NCI-H1048 (cell line): ENCODE results near the gene PHLDB1.
"Not testable (repeated sequence)": the region's sequence is repeated elsewhere in the genome, so short reads cannot be mapped to it uniquely, and the experiment has no call there.

Source experiments
- DNase-seq: peaks from one replicate; lab custom pipeline; 2025; lab: John Stamatoyannopoulos, UW

Gene PHLDB1

DNA sequence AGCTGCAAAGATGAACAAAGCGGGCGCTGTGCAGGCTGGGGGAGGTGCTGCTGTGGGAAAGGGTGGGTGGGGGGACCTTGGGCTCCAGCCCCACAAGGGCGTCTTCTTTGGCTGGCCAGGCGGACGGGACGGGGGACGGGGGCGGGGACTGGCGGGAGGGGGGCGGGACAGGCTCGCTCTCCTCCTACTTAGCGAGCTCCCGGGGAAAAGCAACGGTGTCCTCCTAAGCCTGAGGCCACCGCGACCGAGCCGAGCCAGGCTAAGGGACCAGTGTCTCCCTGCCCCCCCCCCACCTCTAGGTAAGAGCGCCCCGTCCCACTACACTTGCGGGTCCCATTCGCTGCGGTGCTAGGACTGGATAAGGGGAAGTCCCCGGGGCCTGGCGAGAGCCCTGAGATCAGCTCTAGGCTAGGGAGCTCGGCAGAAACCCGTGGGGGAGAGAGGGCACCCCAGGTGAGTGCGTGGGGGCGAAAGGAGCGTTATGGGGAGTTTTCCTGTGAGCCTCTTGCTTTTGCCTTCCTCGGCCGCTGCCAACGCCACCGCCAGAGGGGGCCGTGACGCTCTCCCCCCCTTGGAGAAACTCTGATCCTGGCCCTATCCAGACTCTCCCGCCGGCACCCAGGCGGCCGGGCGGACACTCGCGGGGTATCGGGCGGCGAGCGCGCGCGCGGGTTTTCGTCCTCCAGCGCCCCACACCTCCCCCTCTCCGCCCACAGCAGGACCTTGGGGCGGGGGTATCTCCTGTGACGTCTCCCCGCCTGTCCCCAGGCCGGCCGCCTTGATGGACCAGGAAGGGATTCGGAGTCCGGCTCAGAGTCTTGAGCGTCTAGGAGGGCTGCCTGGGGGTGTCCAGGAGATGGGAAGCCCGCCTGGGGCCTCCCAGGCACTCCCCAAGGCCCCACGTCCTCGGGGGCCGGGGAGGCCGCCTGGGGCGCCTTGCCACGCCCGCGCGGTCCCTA is at the start of gene PHLDB1:
PHLDB1 (plus strand) TSS at position 215 of the 959 bp plus-strand sequence. CDS start 6,222 bp downstream, outside the sequence.
- no peak for DNase-seq

- DNase-seq = no peak
Observed at GRCh38 chr11:118560806-118561205, 46.6 kb upstream of the PHLDB1 start.

DNA sequence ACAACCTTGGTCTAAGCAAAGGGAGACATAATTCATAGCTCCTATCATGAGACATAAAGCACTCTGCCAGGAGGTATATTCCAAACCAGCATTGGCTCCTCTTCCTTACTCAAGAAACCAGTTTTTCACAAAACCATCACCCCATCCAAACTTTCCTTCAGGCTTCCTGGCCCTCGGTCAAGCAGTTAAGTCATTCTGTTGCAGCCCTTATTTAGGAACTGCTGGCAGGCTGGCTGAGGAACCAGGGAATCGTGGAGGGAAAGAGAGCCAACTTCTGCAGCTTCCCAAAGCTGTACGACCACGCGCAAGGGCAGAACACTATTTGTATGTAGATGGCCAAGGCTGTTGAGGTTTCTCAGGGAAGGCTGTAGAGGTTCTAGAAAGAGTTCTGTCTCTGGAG is 42.4 kb upstream of the PHLDB1 start:
- DNase-seq = no peak

DNA sequence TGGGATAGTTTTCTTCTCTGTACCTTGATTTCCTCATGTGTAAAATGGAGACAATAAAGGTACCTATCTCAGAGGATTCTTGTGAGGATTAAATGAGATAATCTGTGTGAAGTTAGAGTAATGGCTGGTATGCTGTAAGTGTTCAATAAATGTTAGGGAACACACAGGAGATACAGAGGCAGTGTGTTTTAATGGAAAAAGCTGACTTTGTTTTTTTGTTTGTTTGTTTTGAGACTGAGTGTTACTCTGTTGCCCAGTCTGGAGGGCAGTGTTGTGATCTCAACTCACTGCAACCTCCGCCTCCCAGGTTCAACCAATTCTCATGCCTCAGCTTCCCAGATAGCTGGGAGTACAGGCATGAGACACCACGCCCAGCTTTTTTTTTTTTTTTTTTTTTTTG is 37.7 kb upstream of the PHLDB1 start:
- DNase-seq = no peak

GRCh38 chr11:118570787-118571186 is 36.6 kb upstream of the PHLDB1 start:
- DNase-seq = no peak

- not testable (repeated sequence) for DNase-seq
Observed at GRCh38 chr11:118571701-118572060, 35.7 kb upstream of the PHLDB1 start.

DNA sequence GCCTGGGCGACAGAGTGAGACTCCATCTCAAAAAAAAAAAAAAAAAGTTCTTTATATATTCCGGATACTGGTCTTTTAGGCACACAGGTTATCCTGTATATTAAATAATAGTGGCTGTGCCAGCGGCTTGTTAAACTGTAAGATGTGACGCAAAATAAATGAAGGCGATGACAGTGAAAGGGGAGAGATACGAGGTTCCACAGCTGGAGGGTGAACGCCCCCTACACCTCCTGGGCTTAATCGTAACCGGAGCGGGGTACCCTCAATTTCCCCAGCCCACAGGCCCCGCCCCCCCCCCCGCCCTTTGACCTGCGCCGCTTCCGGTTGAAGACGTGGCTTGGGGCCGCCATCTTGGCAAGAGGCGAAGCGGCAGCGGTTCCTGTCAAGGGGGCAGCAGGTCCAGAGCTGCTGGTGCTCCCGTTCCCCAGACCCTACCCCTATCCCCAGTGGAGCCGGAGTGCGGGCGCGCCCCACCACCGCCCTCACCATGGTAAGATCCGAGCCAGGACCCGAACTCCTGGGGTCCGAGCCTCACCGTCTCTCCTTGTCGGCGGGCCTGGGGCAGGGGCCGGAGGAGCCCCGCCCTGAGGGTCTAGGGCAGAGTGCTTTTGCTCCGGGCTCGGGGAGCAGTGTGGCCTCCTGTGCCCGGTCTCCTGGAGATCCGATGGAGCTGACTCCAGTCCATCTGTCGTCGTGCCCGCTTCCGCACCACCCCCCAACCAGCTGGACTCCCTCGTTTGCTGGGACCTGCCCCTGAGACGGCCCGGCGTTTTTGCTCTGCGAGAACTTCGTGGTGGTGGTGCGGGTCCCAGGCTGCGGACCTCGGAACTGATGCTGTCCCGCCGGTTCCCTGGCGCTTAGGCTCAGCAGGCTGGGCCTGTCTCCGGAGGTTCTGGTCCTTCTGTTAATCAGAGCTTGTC is 35.1 kb upstream of the PHLDB1 start, which contains the start of gene ARCN1:
ARCN1 (plus strand) TSS at position 349 of the 920 bp plus-strand sequence; CDS start at position 488, 139 bp downstream.
- no peak for DNase-seq

GRCh38 chr11:118572981-118573550 is 34.3 kb upstream of the PHLDB1 start:
- DNase-seq = no peak

DNA sequence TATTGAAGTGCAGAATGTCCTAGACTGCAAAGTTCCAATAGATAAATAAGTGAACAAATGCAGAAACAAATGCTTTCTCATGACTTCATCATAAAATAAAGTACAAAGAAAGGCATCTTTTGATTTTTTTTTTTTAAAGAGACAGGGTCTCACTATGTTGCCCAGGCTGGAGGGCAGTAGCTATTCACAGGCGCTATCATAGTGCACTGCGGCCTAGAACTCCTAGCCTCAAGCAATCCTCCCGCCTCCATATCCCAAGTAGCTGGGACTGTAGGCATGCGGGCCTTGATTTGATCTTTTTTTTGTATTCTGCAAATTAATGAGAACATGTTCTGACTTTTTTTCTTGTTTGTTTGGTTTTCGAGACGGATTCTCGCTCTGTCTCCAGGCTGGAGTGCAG is 32.8 kb upstream of the PHLDB1 start:
- DNase-seq = no peak

- DNase-seq = not testable (repeated sequence)
Observed at GRCh38 chr11:118577995-118578394, 29.4 kb upstream of the PHLDB1 start.

DNA sequence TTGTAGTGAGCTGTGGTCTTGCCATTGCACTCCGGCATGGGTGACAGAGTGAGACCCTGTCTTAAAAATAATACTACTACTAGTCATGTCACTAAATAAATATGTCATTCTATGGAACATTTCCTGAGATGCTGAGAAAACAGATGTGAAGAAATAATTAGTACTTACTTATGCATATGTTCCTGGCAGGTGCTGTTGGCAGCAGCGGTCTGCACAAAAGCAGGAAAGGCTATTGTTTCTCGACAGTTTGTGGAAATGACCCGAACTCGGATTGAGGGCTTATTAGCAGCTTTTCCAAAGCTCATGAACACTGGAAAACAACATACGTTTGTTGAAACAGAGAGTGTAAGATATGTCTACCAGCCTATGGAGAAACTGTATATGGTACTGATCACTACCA is 26.4 kb upstream of the PHLDB1 start:
- DNase-seq = no peak

GRCh38 chr11:118587952-118588351 is 19.5 kb upstream of the PHLDB1 start:
- no peak for DNase-seq

DNA sequence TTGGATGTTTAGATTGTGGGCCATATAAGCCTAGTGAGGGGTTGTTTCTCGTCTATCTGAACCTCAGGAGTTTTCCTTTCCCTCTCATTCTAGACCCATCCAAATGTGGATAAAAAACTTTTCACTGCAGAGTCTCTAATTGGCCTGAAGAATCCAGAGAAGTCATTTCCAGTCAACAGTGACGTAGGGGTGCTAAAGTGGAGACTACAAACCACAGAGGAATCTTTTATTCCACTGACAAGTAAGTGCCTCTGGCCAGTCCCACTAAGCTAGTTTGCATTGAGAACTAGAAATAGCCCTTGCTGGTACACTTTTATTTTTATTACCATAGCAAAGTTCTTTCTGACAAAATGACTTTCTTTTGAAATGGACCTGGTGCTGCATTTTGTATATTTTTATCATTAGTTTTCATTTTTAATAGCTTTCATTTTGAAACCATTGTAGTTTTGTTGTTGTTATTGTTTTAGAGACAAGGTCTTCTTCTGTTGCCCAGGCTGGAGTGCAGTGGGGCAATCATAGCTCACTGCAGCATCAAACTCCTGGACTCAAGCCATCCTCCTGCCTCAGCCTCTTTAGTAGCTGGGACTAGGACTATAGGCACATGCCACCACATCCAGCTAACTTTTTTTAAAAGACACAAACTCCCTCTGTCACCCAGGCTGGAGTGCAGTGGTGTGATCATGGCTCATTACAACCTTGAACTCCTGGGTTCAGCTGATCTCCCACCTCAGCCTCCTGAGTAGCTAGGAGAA is 14.6 kb upstream of the PHLDB1 start:
- DNase-seq = no peak

DNA sequence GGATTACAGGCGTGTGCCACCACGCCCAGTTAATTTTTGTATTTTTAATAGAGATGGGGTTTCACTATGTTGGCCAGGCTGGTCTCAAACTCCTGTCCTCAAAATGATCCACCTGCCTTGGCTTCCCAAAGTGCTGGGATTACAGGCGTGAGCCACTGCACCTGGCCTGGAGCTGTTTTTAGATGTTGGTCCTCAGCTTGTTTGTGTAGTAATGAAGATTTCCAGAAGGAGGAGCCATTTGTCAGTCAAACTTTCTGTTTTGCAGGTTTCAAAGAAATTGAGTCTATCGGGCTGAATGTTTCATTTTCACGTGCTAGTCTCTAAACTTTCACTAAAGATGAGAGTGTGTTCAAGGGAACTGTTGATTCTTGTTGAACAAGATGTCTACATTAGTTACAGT is 12.4 kb upstream of the PHLDB1 start:
- DNase-seq = not testable (repeated sequence)

DNA sequence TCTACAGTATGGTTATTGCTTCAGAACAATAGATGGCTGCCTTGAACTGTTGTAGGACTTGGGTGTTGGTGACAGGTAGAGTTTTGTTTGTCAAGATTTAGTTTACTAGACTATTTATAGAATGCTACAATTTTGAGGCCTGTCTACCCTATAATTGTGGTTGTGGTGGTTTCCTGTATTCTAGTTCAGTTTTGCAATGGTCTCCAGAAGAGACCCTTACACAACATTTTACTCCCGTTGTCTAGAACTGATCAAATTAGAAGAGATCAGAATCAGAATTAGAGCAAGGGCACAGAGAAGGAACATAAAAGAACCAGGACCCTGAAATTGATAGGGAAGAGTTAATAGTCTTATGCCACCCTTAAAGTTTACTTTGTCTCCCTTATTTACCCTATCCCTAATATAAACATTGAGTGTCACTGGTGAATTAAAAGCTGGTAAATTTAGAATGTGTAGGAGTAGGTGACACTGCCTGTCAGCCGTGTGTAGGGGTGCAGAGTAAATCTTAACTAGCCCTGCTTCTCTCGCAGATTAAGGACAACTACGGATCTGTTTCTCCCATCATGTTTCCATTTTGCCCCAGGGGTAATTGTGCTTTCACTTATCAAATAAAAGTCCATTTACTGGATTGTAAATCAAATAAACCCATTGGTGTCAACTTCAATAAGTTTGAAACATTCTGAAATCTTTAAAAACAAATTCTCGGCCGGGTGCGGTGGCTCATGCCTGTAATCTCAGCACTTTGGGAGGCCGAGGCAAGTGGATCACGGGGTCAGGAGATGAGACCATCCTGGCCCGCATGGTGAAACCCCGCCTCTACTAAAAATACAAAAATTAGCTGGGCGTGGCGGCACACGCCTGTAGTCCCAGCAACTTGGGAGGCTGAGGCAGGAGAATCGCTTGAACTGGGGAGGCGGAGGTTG is 10.9 kb upstream of the PHLDB1 start:
- DNase-seq = no peak

- no peak for DNase-seq
Observed at GRCh38 chr11:118597556-118597955, 9.9 kb upstream of the PHLDB1 start.

GRCh38 chr11:118602331-118602730 is 5.1 kb upstream of the PHLDB1 start:
- DNase-seq = no peak

DNA sequence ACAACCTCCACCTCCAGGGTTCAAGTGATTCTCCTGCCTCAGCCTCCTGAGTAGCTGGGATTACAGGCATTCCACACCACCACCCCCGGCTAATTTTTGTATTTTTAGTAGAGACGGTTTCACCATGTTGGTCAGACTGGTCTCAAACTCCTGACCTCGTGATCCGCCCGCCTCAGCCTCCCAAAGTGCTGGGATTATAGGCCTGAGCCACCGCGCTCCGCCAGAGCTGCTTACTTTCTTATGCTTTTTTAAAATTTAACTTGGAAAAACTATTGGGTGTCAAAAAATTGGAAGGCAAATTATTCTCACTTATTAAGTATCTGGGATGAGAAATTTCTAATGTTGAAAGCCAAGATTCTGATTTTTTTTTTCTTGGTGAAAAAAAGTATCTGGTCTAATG is 3.7 kb upstream of the PHLDB1 start:
- not testable (repeated sequence) for DNase-seq

DNA sequence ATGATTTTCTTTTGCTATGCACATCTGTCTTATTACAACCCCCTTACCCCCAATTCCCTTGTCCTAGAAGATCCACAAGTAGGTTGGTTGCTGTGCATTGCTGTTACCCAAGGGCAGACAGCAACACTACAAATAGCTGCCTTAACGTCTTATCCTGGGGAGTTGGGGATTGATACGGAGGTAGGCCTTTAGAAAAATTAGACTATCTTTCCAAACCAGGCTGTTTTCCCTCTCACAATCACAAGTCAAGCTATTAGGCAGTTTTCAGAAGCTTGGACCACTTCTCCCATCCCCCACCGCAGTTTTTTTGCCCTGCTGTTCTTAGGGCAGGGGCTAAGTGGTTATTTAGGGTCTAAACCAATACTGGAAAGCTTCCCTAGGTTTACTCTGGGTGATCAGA is 2.8 kb upstream of the PHLDB1 start:
- DNase-seq = no peak

GRCh38 chr11:118605116-118605867 is 2.1 kb upstream of the PHLDB1 start:
- no peak for DNase-seq
